GM19193 (cell line): Measurements from ENCODE around the gene LRCH3.

Source experiments
- POLR2A ChIP-seq: IDR thresholded peaks from 4 replicates; pipeline ENCODE4 v1.6.1; 2011; ENCODE audit not compliant: insufficient read depth, insufficient read length; ENCODE audit errors: extremely low read depth

The LRCH3 gene

GRCh38 chr3:197784019-197784585 is 7.0 kb upstream of the LRCH3 start:
- TF ChIP-seq POLR2A = no peak

GRCh38 chr3:197787412-197787811 is 3.6 kb upstream of the LRCH3 start:
- TF ChIP-seq POLR2A = no peak

- TF ChIP-seq POLR2A = no peak
These were observed 1.7 kb upstream of the LRCH3 start for GRCh38 chr3:197789309-197789708.

GRCh38 chr3:197790033-197790432 is 1.0 kb upstream of the LRCH3 start:
- no peak for TF ChIP-seq POLR2A

- no peak for TF ChIP-seq POLR2A
These were observed 1.0 kb downstream of the LRCH3 start for GRCh38 chr3:197791892-197792647.

GRCh38 chr3:197793247-197793646 is 2.2 kb downstream of the LRCH3 start:
- TF ChIP-seq POLR2A = no peak

GRCh38 chr3:197794115-197794514 is 3.1 kb downstream of the LRCH3 start:
- no peak for TF ChIP-seq POLR2A

- TF ChIP-seq POLR2A = no peak
These were observed 4.1 kb downstream of the LRCH3 start for GRCh38 chr3:197795200-197795599.

GRCh38 chr3:197796087-197796486 is 5.0 kb downstream of the LRCH3 start:
- no peak for TF ChIP-seq POLR2A

- no peak for TF ChIP-seq POLR2A
These were observed 7.8 kb downstream of the LRCH3 start for GRCh38 chr3:197798863-197799262.

GRCh38 chr3:197800379-197800778 is 9.3 kb downstream of the LRCH3 start:
- TF ChIP-seq POLR2A = no peak

- TF ChIP-seq POLR2A = no peak
These were observed 11.1 kb downstream of the LRCH3 start for GRCh38 chr3:197801891-197802778.

- TF ChIP-seq POLR2A = no peak
These were observed 11.9 kb downstream of the LRCH3 start for GRCh38 chr3:197802779-197803459.

- TF ChIP-seq POLR2A = no peak
These were observed 13.5 kb downstream of the LRCH3 start for GRCh38 chr3:197804511-197804910.
